Measurements from ENCODE around the gene GFRA1.

GRCh38 chr10:116211682-116212081, 61.3 kb downstream of the GFRA1 start:
- no peak for TF ChIP-seq CTCF (IDR thresholded peaks at IDR 0.05)
- TF ChIP-seq POLR2A (IDR thresholded peaks at IDR 0.05) = no peak
